ENCODE results near the gene RAP1GAP2. TPM values are rescaled to one million over a fixed set of nuclear protein-coding genes. Genes with fewer than 3 reads are reported as not detected.

RAP1GAP2 gene
- total and polyA plus RNA-seq, 2 of the 8 experiments (the other 6 are each of a cell fraction or from before 2014, with no cell fraction given): 24.0 to 63.8 TPM

GRCh38 chr17:3011891-3012290 lies 215.7 kb downstream of the RAP1GAP2 start:
- no peaks in the 10 kb centered on the region for H3K4me1 ChIP-seq (replicated peaks in 1 of 4; ENCODE audit: control insufficient read depth in 3 of 4, insufficient read depth in 4 of 4, low read length in 3 of 4)
- no peak overlapping the region for H3K4ac ChIP-seq (replicated peaks; ENCODE audit: insufficient read length, low read depth, low read length)
- peaks cover 2 to 3% of the 10 kb centered on the region in 2 experiments for H4K20me1 ChIP-seq (replicated peaks in 1 of 2; ENCODE audit: control insufficient read depth in 1 of 2, insufficient read depth in 2 of 2, low read length in 2 of 2)
- H2BK15ac ChIP-seq (ENCODE audit: low read length): no peak overlapping the region
- no peak overlapping the region for H4K8ac ChIP-seq (ENCODE audit: extremely low read depth, insufficient read depth, low read length)
- H2BK12ac ChIP-seq (ENCODE audit: low read depth, low read length): no peak overlapping the region
- H3K14ac ChIP-seq (ENCODE audit: insufficient read length): no peak overlapping the region
- H3K56ac ChIP-seq (replicated peaks; ENCODE audit: insufficient read length, low read depth, low read length): no peak overlapping the region
- no peak overlapping the region for H2BK5ac ChIP-seq (ENCODE audit: low read depth, low read length)
- H3K79me1 ChIP-seq (ENCODE audit: low read depth, low read length): no peaks in the 10 kb centered on the region
- DNase-seq (ENCODE audit: low read depth in 1 of 2, low spot score in 2 of 2): no peak
- no peaks in the 10 kb centered on the region for H3K79me2 ChIP-seq (ENCODE audit: control insufficient read depth in 1 of 2, insufficient read depth in 2 of 2, low read length in 2 of 2)
- H2AK5ac ChIP-seq (ENCODE audit: low read depth, low read length): no peak overlapping the region
- no peak overlapping the region for H3K4me2 ChIP-seq (ENCODE audit: insufficient read depth in 1 of 2, low read depth in 2 of 2, low read length in 2 of 2)
- TF ChIP-seq RXRA (IDR thresholded peaks at IDR 0.05; ENCODE audit: insufficient read depth, low read depth, low read length) (no peak), TBP (IDR thresholded peaks at IDR 0.05; ENCODE audit: low read depth, low read length) (no peak), CTBP2 (IDR thresholded peaks at IDR 0.05; ENCODE audit: borderline replicate concordance, insufficient read depth, insufficient read length, low read length) (no peak)
- peaks cover 0 to 15% (median 4%) of the 10 kb centered on the region in 4 experiments; a peak in 3 of 8 replicates for H3K36me3 ChIP-seq (ENCODE audit: control insufficient read depth in 2 of 4, insufficient read depth in 4 of 4, low read length in 3 of 4)
- no peaks in the 10 kb centered on the region; the same call in 1 of the 2 replicates for H3K23me2 ChIP-seq (ENCODE audit: low read depth, low read length)
- H3K23ac ChIP-seq (ENCODE audit: insufficient read length): no peak overlapping the region
- H3K4me3 ChIP-seq (ENCODE audit: extremely low read depth in 1 of 4, insufficient read depth in 2 of 4, low read depth in 3 of 4, low read length in 4 of 4): no peak overlapping the region
- no peak overlapping the region for H2BK120ac ChIP-seq (replicated peaks; ENCODE audit: low read depth, low read length)
- no peak overlapping the region for H4K5ac ChIP-seq (ENCODE audit: insufficient read length, low read depth, low read length)
- H2AFZ ChIP-seq (ENCODE audit: low read length): no peak overlapping the region
- POLR2A ChIA-PET (ENCODE audit: partially characterized antibody): no interaction called here
- H3K18ac ChIP-seq (ENCODE audit: extremely low read depth, low read length): no peak overlapping the region
- H3K9ac ChIP-seq (replicated peaks in 1 of 4; ENCODE audit: extremely low read depth in 1 of 4, low read depth in 3 of 4, low read length in 3 of 4): no peak overlapping the region
- CTCF ChIA-PET (ENCODE audit: partially characterized antibody): interaction anchor here (1.2 to 5.8 kb wide), 15 partner anchors 18 to 228 kb away, joined by 3 to 81 read pairs (median 7); no protein-coding TSS in a partner anchor
- 95% methylated on average over 7 of the region's 7 CpGs; no CpG with 5 or more reads in 1 of the 2 experiments for WGBS, 2 experiments (ENCODE audit: extremely low coverage in 1 of 2, insufficient coverage in 1 of 2, insufficient read length in 1 of 2, insufficient replicate concordance in 2 of 2, low coverage in 1 of 2, low lambda C conversion rate in 2 of 2, missing lambda C conversion rate in 1 of 2)
- H3K9me3 ChIP-seq (ENCODE audit: insufficient read depth in 2 of 2, low read depth in 1 of 2, low read length in 1 of 2): no peaks in the 10 kb centered on the region
- H3K27ac ChIP-seq (ENCODE audit: low read depth, low read length): no peak overlapping the region
- no peak overlapping the region for H2BK20ac ChIP-seq (ENCODE audit: low read length)
- H4K91ac ChIP-seq (replicated peaks; ENCODE audit: insufficient read length, low read length): no peak overlapping the region
- no peak for FAIRE-seq
- no peaks in the 10 kb centered on the region for H3K27me3 ChIP-seq (replicated peaks in 1 of 4; ENCODE audit: control insufficient read depth in 3 of 4, extremely low read depth in 1 of 4, insufficient read depth in 3 of 4, low read length in 3 of 4)
